Skeletal muscle cell (primary cell): ENCODE data around the gene NDE1.
"Not testable (repeated sequence)": the region's sequence is repeated elsewhere in the genome, so short reads cannot be mapped to it uniquely, and the experiment has no call there.

Experiments
- DNase-seq: peaks from one replicate; pipeline ENCODE4 v3.0.0-alpha.2; 2010; ENCODE audit warnings: low read depth
- H3K4me3 ChIP-seq: 2 replicates; pipeline ENCODE4 v1.5.1; 2011; ENCODE audit warnings: low read depth, mild to moderate bottlenecking, control low read depth, low read length, moderate library complexity

Gene NDE1

DNA sequence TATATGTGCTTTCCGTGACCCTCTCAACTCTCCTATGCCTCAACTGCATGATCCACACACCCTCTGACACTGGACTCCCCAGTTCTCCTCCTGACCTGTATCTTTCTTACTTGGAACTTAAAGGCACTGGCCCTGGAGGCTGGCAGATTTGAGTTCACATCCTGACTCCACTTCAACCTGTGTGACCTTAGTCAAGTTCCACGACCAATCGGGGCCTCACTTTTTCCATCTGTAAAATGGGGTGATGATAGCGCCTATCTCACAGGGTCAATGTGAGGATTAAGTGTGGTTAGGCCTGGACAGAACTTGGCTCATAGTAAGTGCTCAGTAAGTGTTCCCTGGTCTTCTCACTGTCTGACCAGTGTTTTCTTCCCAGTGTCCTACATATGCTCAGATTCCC, 32.1 kb upstream of the NDE1 start:
- DNase-seq = no peak
- no peak overlapping the region for H3K4me3 ChIP-seq

DNA sequence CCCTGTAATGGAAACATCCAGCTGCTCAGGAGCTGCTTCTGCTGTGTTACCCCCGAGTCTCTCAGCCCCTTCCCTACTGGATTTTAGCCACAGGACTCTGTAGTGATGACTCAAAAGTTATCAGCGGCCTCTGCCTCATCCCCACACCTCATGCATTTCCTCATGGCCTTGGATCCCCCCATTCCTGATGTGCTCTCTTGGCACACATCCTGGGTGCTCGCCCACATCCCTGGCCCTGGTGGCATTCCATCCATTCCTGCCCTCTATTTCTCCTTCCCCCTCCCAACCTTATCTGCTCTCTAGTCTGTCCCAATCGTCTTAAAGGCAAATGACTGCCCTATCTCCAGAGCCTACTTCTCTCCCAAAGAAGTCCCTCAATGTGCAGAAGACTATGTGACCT, 31.7 kb upstream of the NDE1 start:
- DNase-seq = no peak
- no peak overlapping the region for H3K4me3 ChIP-seq

DNA sequence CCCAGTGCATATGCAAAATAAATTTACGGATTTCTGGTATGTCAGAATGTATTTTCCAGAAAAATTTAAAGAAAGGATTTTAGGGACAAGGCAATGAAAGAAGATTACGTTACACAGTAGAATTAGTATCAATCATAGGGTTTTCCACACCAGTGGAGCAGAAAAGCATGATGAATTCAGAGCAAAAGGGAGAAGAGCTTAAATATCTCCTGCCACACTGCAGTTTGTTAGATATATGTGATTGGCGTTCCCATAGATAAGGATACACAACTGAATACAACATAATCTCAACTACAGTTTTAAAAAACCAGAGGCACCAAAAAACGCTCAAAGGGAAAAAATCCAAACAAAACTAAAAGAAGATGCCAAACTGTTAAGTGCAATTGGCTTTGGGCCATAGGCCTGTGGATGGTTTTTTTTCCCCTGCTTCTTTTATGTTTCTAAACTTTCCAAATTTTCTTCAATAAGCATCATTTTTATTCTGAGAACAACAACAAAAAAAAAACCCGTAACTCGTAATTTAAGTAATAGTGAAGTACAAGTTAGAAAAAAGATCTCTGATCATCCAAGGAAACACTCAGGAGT, 29.3 kb upstream of the NDE1 start:
- DNase-seq = no peak
- H3K4me3 ChIP-seq = no peak overlapping the region

DNA sequence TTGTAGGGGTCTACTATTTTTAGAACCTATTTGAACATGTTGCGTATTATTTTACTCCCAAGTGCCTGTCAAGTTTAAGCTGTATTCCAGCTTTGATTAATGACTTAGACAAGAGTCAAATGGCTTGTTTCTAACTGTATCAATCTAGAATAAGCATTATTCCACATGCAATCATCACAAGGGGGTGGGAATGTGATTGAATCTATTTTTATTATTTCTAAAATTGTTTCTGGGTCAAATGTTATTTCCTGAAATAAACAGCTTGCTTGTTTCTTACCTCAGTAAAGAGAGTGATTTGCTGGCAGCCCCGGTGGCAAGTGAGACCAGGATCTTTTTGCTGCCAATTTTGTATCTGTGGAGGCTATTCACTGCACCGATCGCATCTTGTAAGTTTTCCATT, 28.6 kb upstream of the NDE1 start:
- no peak overlapping the region for H3K4me3 ChIP-seq

DNA sequence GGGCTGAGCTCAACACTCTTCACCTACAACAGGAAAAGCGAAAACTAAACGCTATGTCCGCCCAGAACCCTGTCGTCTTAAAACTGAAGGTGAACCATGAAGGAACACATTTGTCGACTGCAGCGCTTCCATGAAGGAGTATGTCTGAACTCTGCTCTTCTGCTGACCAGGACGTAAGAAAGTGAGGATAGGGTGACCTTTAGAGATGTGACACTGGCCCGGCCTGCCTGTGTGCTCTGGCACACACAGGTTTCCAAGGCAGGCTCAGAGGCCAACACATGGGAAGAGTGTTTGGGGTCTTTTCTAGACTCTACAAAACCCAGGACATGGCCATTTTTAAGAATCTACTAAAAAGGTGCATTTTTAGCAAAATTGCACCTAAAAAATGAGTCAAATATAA, 28.2 kb upstream of the NDE1 start:
- H3K4me3 ChIP-seq = no peak overlapping the region
- DNase-seq = no peak

More for the DNA sequence above, 28.6 kb upstream of the NDE1 start:
- no peak for DNase-seq

DNA sequence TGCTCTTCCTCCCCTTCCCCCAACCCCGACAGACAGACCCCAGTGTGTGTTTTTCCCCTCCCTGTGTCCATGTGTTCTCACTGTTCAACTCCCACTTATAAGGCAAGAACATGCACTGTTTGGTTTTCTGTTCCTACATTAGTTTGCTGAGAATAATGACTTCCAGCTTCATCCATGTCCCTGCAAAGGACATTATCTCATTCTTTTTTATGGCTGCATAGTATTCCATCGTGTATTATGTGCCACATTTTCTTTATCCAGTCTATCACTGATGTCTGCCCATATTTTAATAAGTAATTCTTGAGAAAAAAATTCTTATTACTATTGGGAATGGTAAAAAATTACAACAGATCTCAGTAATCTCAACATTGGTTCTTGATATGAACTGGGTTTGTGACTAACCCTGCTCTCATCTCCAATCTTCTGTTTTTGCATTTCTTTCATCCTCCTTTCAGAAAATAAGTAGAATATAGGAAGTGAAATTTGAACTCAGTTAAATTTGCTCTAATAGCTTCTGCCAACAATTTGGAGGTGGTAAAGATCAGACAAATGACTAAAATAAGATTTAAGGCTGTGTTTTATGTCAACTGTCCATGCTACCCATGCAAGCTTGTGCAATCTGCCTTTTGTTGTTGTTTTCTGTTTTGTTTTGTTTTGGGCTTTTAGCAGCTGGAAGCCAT, 18.2 kb upstream of the NDE1 start:
- no peak overlapping the region for H3K4me3 ChIP-seq
- DNase-seq = no peak

DNA sequence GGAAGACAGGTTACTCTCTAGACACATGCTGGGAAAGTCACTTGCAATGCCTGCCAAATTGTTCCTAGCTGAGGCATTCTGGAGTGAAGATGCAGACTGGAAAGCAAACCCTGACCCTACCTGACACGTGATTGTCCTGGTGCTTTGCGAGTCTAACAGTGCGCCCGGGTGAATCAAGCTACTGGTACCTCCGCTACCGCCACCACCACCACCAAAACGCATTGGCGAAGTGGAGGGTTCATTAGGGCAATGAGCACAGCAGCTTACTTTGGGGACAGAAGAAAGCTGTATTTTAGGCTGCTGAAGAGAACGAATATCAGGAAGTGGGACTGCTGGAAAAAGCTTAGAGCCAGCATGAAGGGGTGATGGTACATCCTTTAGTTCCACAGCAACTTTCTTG, 14.1 kb upstream of the NDE1 start:
- H3K4me3 ChIP-seq = no peak overlapping the region
- no peak for DNase-seq

DNA sequence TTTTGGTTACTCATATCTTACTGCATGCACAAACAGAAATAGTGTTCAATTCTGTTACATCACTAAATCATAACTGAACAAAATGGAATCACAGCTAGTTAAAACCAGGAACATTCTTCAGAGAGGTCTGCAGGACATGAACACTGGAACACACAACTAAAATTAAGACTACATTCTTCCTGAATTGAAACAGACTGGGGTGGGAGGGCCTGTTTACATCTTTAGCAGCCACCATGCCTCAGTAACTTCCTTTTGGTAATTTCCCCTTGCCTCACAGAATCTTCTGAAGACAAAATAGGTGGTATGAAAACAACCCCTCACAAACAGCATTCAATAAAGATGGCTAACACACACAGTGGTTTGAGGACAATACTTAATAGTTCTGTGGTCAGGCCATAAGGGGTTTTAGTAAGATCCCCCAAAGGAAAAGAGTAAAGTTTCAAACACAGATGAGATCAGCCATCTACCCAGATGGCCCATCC, 13.6 kb upstream of the NDE1 start:
- no peak overlapping the region for H3K4me3 ChIP-seq
- no peak for DNase-seq

DNA sequence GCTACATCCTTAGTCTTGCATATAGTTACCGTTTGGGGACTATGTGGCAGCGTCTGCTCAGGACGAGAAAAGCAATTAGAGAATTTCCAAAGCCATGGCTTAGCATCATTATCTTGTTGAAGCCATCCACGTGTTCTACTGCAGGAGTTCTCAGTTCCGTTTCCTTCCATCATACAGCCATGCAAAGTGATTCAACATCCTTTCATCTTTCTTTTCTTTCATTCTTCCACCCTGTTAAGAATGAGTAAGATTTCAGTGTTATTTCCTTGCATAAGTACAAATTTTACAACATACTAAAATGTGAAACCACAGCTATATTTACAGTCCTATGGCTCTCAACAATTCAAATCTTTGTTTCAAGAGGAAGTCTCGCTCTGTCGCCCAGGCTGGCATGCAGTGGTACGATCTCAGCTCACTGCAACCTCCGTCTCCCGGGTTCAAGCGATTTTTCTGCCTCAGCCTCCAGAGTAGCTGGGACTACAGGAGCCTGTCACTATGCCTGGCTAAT, 10.9 kb upstream of the NDE1 start:
- no peak for DNase-seq

DNA sequence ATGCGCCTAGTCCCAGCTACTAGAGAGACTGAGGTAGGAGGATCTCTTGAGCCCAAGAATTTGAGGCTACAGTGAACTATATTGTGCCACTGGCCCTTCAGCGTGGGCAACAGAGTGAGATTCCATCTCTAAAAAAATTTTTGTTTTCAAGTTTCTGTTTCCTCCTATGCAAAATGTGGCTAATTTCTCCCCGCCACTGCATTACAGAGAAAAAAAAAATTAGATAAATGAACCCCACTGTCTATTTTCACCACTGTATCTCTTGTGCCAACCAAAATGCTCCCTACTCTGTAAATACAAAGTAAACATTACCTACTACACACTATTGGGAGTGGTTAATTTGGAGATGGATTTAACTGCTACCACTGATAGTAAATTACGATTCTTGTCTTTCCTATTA, 9.1 kb upstream of the NDE1 start:
- H3K4me3 ChIP-seq = no peak overlapping the region
- no peak for DNase-seq

More for the DNA sequence above, 10.9 kb upstream of the NDE1 start:
- no peak overlapping the region for H3K4me3 ChIP-seq

DNA sequence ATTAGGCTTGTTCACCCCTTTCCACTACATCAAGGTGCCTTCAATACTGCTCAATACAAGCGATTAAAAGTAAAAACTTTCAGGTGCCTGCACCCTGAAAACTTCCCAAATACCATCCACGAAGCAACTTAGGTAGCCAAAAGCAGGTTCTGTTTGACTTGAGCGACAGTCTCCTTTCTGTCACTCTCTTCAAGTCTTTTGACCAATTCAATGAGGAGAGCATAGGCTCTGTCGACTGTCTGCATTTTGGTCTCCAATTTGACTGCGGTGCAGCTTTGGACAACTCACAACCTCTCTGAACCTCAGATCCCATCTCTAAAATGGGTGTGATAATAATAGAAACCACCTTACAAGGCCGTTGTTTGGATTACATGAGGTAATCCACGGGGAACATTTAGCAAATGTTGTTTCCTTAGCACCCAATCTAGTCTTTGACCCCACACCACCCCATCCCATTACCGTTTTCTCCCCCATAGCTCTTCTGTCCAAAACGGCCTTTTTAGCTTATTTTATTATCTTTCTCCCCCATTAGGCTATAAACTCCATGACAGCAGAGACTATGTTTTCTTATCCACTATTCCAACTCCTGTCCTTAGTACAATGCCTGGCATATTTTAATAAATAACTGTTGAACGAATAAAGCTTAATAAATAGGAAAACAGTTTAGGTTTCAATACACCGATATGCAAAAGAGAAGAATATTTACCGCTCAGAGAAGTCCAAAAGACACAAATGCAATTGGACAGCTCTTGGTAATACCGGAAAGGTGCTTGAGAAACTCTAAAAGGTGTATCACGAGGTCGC, 8.1 kb upstream of the NDE1 start:
- DNase-seq = no peak
- H3K4me3 ChIP-seq = peak overlapping the region; percentile 69

DNA sequence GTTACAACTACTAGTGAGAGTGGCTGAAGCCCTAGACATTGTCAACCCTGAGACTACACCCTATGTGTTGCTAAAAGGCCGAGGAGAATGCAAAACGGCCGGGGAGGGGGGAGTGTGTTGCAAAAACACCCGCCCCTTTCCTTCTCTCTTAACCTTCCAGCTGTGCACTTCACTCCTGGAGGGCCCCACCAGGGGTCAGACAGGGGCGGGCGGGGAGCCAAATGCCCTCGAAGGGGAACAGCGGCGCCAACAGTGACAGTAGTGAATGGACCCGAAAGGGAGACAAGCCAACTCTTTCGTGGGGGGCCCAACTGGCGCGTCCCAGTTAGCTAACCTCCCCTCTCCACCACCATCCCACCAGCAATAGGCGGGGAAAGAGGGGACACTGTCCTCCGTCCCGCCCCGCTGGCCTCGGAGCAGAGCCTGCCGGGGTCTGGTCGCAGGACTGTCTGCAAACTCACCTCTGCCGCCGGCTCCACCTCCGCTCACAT, 7.4 kb upstream of the NDE1 start:
- no peak for DNase-seq
- peak overlapping the region; percentile 69 for H3K4me3 ChIP-seq

DNA sequence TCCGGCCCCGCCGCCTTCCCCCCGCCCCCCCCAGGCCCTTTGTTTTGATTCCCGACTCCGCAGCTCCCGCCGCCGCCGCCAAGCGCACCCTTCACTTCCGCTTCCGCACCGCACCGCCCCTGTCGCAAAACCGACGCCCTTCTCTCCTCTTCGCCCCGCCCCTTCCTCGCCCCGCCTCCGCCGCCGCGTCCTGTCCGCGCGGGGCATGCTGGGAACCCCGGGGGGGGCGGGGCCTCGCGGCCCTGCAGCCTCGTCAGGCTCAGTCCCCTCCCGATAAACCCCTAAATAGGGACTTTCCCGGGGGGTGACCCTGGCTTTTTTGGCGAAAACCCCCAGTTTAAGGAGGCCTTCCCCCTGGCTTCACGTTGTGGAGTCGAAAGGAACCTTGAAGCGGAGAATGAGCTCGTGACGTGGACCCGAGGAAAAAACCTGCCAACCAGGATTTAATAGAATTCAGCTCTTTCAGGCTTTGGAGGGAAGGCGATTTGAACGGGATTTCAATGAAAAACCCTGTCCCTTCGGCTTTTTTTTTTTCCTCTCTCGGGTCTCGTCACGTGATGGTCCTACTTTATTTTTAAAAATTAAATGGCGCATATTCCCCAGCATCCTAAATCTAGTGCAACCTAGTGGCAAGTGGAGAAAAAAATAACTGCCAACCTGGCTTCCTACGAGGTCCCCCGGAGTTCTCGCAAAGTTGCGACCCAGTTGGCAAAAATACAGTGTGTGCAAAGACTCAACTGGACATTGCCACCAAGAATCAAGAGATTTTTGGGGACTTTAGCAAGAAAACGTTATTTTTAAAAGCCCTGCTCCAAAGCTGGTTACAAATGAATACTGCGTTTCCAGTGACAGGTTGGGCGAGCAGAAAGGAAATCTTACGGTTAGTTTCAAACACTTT, 6.7 kb upstream of the NDE1 start, which contains the start of gene MARF1:
TSS of gene MARF1 (minus strand) at position 107 of the 898 bp plus-strand sequence. CDS start 3,921 bp downstream, outside the sequence.
- DNase-seq = peak; percentile 69
- peak within 1 kb of the TSS; percentile 69 for H3K4me3 ChIP-seq

DNA sequence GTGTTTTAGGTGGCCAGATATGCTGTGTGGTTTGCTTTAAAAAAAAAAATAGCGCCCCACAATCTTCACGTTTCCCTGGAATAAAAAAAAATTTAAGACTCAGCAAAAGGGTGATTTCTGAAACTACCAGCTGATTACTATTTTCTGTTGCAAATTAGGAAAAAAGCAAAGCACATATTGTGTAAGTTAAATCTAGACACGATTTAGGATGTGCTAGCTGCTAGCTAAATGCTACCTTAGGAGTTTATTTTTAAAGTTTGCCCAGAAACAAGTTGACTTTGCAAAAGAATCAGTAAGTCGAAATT, 6.1 kb upstream of the NDE1 start:
- peak overlapping the region; percentile 69 for H3K4me3 ChIP-seq
- no peak for DNase-seq

DNA sequence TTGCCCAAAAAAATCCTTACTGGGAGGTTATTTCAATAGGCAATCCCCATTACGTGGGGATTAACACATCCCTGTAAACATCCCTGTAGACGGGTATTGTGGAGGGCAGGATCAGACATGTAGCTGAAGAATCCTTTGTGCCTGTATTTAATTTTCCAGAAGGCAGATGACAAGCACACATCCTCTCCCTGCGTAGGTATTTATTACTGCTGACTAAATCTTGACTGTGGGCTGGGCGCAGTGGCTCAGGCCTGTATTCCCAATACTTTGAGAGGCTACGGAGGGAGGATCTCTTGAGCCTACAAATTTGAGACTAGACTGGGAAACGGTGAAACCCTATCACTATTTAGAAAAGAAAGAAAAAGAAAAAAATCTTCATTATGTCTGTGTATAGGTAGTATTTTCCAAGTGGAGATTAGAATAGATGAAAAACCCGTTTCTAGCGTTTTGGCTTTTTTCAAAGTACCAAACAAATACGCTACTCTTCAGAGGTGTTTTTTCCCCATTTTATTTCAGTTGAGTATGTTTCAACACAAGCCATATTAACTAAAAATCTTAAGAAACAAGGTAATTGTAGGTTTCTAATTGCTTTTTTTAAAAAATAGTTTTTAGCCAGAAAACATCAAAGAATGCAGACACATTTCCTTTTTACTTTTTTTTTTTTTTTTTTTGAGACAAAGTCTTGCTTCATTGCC, 5.6 kb upstream of the NDE1 start:
- DNase-seq = no peak
- no peak overlapping the region for H3K4me3 ChIP-seq

DNA sequence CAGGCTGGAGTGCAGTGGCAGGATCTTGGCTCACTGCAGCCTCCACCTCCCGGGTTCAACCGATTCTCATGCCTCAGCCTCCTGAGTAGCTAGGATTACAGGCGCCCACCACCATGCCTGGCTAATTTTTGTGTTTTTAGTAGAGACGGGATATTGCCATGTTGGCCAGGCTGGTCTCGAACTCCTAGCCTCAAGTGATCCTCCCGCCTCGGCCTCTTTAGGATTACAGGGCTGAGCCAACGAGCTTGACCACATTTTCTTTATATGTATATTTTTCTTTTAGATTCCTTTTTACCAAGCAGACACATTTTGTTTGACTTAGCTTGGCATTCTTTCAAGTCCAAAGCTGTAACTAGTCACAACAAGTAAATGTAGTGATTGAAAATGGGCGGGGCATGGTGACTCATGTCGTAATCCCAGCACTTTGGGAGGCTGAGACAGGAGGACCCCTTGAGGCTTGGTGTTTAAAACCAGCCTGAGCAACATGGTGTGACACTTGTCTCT, 5.0 kb upstream of the NDE1 start:
- not testable (repeated sequence) for H3K4me3 ChIP-seq
- DNase-seq = peak; percentile 73

DNA sequence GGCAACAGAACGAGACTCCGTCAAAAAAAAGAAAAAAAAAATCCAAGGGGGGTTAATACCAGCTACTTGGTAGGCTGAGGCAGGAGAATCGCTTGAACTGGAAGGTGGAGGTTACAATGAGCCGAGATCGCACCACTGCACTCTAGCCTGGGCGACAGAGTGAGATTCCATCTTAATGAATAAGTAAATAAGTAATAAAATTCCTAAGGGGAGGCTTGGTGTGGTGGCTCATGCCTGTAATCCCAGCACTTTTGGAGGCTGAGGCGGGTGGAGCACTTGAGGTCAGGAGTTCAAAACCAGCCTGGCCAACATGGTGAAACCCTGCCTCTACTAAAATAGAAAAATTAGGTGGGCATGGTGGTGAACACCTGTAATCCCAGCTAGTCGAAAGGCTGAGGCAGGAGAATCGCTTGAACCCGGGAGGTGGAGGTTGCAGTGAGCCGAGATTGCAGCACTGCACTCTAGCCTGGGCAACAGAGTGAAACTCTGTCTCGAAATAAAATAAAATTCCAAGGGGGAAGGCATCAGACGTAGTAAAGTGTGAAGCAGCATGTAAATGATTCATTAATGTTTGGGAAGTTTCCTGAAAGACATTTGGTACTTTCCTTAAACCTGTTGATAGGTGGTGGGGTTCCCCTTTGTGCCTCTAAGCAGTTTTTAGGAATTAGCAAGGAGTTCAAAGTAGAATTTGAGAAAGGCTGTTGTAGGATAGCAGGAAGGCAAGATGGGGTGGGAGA, 3.3 kb upstream of the NDE1 start:
- H3K4me3 ChIP-seq, DNase-seq: not testable (repeated sequence)
